GM12878 (cell line): Measurements from ENCODE around the gene TRAPPC3L. TPM values are rescaled to one million over a fixed set of nuclear protein-coding genes. Genes with fewer than 3 reads are reported as not detected.

Experiments used
- ATAC-seq: fragments of 200-7000 bp; cut with Tn5 transposase; 3 replicates; pipeline ENCODE4 v1.9.1; 2020; ENCODE audit warnings: mild to moderate bottlenecking, moderate library complexity
- BruUV-seq: library from RNA; stranded (reverse); fragments of 400-500 nt; replicated peaks from 2 replicates; lab custom pipeline; 2021; lab: Mats Ljungman, UMichigan
- CTCF ChIA-PET: fragments of 300-600 bp; sonication (Branson Sonifier 250); formaldehyde crosslinking; extraction: SDS; loops from one replicate; lab custom pipeline; 2021; ENCODE audit warnings: inconsistent platforms; lab: Yijun Ruan, JAX
- POLR2A ChIA-PET: fragments of 350-600 bp; formaldehyde crosslinking; extraction: SDS; loops from one replicate; lab custom pipeline; 2021; ENCODE audit warnings: inconsistent platforms; lab: Charles Lee
- RAD21 ChIA-PET: fragments of 300-600 bp; sonication (Branson Sonifier 250); formaldehyde crosslinking; loops from one replicate; lab custom pipeline; 2023; ENCODE audit warnings: antibody characterized with exemption; ENCODE audit not compliant: unreplicated experiment; lab: Charles Lee
- SMC1A ChIA-PET: fragments of 300-600 bp; sonication (Branson Sonifier 250); formaldehyde crosslinking; loops from one replicate; lab custom pipeline; 2023; ENCODE audit not compliant: unreplicated experiment, uncharacterized antibody; lab: Charles Lee
- DNase-seq: peaks from one replicate; pipeline ENCODE4 v3.0.0-alpha.2; 2011; ENCODE audit warnings: low read depth, low spot score
- FAIRE-seq: peaks from 3 replicates; lab custom pipeline; 2011; peaks lifted over from hg19 to GRCh38; lab: Jason Lieb, UNC
- H2AFZ ChIP-seq: 2 replicates; pipeline ENCODE4 v1.6.0; 2011; ENCODE audit warnings: low read depth, low read length, control low read depth; ENCODE audit not compliant: control insufficient read depth
- H3K27ac ChIP-seq: 2 replicates; pipeline ENCODE4 v1.5.1; 2011; ENCODE audit warnings: control low read depth; ENCODE audit not compliant: control insufficient read depth, insufficient read depth
- H3K27me3 ChIP-seq, 2 experiments: replicated peaks in 1 of 2; 2 replicates each; pipeline versions ENCODE4 v1.6.0 to v1.6.1; 2011; ENCODE audit warnings: low read length in 1 of 2; ENCODE audit not compliant: control insufficient read depth in 2 of 2, insufficient read depth in 2 of 2
- H3K36me3 ChIP-seq, 2 experiments: 2 replicates each; pipeline ENCODE4 v1.5.1; 2011; ENCODE audit warnings: low read length in 1 of 2; ENCODE audit not compliant: control insufficient read depth in 2 of 2, insufficient read depth in 2 of 2
- H3K4me1 ChIP-seq: 2 replicates; pipeline ENCODE4 v1.6.1; 2011; ENCODE audit warnings: mild to moderate bottlenecking, low read length, moderate library complexity, mixed read lengths; ENCODE audit not compliant: control insufficient read depth, insufficient read depth
- H3K4me2 ChIP-seq: 2 replicates; pipeline ENCODE4 v1.6.0; 2011; ENCODE audit warnings: control low read depth; ENCODE audit not compliant: control insufficient read depth, insufficient read depth
- H3K4me3 ChIP-seq: fragments of 200-600 bp; sonication (generic); 2 replicates; pipeline ENCODE4 v1.5.1; 2016
- H3K79me2 ChIP-seq: 2 replicates; pipeline ENCODE4 v1.6.0; 2011; ENCODE audit warnings: low read length; ENCODE audit not compliant: control insufficient read depth, insufficient read depth
- H3K9ac ChIP-seq: 2 replicates; pipeline ENCODE4 v1.8.0; 2011; ENCODE audit warnings: low read length, control low read depth, mixed read lengths; ENCODE audit not compliant: control insufficient read depth, insufficient read depth
- H3K9me3 ChIP-seq: replicated peaks from 3 replicates; pipeline ENCODE4 v1.5.1; 2011; ENCODE audit warnings: mild to moderate bottlenecking, low read length; ENCODE audit not compliant: control insufficient read depth, insufficient read depth
- H4K20me1 ChIP-seq: 2 replicates; pipeline ENCODE4 v1.6.0; 2011; ENCODE audit not compliant: control insufficient read depth, insufficient read depth
- FOS ChIP-seq: IDR thresholded peaks from 3 replicates; pipeline ENCODE4 v1.6.1; 2011; ENCODE audit warnings: borderline replicate concordance; ENCODE audit not compliant: insufficient read length; ENCODE audit errors: extremely low read depth
- YBX1 ChIP-seq: fragments of 450-650 bp; IDR thresholded peaks from 2 replicates; pipeline ENCODE4 v1.6.1; 2016; ENCODE audit warnings: antibody characterized with exemption
- WGBS: methylation state at CpG from one replicate; pipeline ENCODE4 v1.1.6; 2016; ENCODE audit warnings: low lambda C conversion rate; ENCODE audit not compliant: insufficient replicate concordance, insufficient coverage; ENCODE audit errors: missing lambda C conversion rate; 5-methylcytosine and 5-hydroxymethylcytosine counted together
- in situ Hi-C: fragments of 300-500 bp; cut with MboI; formaldehyde crosslinking; loops from 9 replicates; pipeline ENCODE4 v1.14.3; 2018; ENCODE audit warnings: mixed read lengths
- intact Hi-C: fragments of 100-400 bp; cut with micrococcal nuclease; formaldehyde crosslinking; loops from one replicate; pipeline ENCODE4 v1.14.2; 2022; ENCODE audit not compliant: unreplicated experiment
- polyA plus RNA-seq, 11 experiments: library from polyadenylated mRNA; depleted of rRNA in 4 of 11; unstranded in 6 of 11; stranded (reverse) in 5 of 11; fragments of >200 nt; fragmentation: Nextera tagmentation in 4 of 11; fragmentation: Illumina TruSeq in 1 of 11; extraction: Ambion mirVana in 4 of 11; extraction: Trizol in 1 of 11; gene quantifications; 1 replicate in 1 of 11; 2 replicates in 10 of 11; pipeline versions ENCODE4 v1.2.1 to v1.2.3, GENCODE V29; 2011 to 2016; ENCODE audit warnings: inconsistent platforms in 2 of 11, missing spikeins in 2 of 11, low read depth in 1 of 11
- total RNA-seq, 4 experiments: library from RNA; depleted of rRNA in 3 of 4; stranded (reverse); fragments of >200 nt in 3 of 4; fragmentation: Illumina TruSeq in 1 of 4; extraction: Trizol in 1 of 4; gene quantifications; 2 replicates each; pipeline versions ENCODE4 v1.2.1 to v1.2.3, GENCODE V29; 2013 to 2021
- TF ChIP-seq, protein P1 (sequence below): IDR thresholded peaks from 2 replicates; pipeline ENCODE4 v1.6.1; 2012; ENCODE audit warnings: low read length, inconsistent platforms
- TF ChIP-seq, protein P2 (sequence below): IDR thresholded peaks from 2 replicates; pipeline ENCODE4 v1.6.1; 2011; ENCODE audit warnings: borderline replicate concordance, low read depth, mild to moderate bottlenecking, moderate library complexity, low read length; ENCODE audit not compliant: insufficient read depth, poor library complexity, severe bottlenecking

TRAPPC3L gene
- total and polyA plus RNA-seq, 10 of the 15 experiments (the other 5 are each of a cell fraction or from before 2014, with no cell fraction given): not detected

DNA sequence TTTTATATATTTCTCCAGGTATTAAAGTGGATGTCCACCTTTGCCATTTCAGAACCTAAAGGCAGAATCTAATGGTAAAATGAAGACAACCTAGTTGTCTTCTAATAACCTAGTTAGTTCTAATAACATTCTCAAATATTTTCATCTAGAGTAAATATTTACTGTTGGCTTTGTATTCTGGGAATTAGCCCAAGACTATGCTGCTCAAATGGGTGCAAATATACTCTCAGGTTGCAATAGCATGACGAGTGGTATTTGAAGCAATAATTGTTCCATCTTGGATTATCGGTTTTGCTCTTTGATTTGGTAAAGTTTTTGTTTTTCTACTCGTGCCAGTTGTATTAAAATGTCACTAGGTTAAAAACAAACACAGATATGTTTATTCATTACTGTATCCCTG lies 49.8 kb upstream of the TRAPPC3L start (continued):
- TF ChIP-seq, protein P1, sequence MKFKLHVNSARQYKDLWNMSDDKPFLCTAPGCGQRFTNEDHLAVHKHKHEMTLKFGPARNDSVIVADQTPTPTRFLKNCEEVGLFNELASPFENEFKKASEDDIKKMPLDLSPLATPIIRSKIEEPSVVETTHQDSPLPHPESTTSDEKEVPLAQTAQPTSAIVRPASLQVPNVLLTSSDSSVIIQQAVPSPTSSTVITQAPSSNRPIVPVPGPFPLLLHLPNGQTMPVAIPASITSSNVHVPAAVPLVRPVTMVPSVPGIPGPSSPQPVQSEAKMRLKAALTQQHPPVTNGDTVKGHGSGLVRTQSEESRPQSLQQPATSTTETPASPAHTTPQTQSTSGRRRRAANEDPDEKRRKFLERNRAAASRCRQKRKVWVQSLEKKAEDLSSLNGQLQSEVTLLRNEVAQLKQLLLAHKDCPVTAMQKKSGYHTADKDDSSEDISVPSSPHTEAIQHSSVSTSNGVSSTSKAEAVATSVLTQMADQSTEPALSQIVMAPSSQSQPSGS: no peak

DNA sequence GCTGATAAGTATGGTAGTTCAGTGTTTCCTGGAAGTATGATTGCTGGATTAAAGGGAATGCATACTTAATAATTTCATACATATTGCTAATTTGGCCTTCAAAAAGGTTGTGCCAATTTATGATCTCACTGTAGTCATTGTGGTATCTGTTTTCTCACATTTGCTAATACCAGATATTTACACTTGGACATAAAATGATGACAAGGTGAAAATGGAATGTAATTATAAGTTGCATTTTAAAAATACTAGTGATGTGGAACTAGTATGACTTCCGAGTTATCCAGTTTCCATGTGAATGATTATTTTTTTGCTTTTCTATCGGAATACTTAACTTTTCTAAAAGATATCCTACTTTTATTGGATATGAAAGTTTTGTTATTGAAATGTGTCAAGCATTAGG lies 41.3 kb upstream of the TRAPPC3L start:
- Histone ChIP-seq H3K9ac (no peak overlapping the region), H3K4me3 (no peak overlapping the region), H3K79me2 (no peaks in the 10 kb centered on the region), H3K36me3 (peaks cover 0 to 13% of the 10 kb centered on the region in 2 experiments; a peak in 2 of 4 replicates), H3K4me1 (no peaks in the 10 kb centered on the region), H2AFZ (no peak overlapping the region), H3K27ac (no peak overlapping the region), H4K20me1 (no peaks in the 10 kb centered on the region), H3K27me3 (no peaks in the 10 kb centered on the region), H3K4me2 (no peak overlapping the region), H3K9me3 (no peaks in the 10 kb centered on the region)
- CTCF ChIA-PET: interaction anchor here (1.3 to 1.5 kb wide), 2 partner anchors 58 to 60 kb away, joined by 3 to 5 read pairs; no protein-coding TSS in a partner anchor
- no TSS peak for BruUV-seq
- in situ Hi-C loops (no loop called here), intact Hi-C loops (no loop called here)
- POLR2A ChIA-PET: no interaction called here
- RAD21 ChIA-PET: no interaction called here
- no peak for DNase-seq
- no peak for ATAC-seq
- FAIRE-seq: no peak
- no peak for TF ChIP-seq YBX1
- TF ChIP-seq, protein P2, sequence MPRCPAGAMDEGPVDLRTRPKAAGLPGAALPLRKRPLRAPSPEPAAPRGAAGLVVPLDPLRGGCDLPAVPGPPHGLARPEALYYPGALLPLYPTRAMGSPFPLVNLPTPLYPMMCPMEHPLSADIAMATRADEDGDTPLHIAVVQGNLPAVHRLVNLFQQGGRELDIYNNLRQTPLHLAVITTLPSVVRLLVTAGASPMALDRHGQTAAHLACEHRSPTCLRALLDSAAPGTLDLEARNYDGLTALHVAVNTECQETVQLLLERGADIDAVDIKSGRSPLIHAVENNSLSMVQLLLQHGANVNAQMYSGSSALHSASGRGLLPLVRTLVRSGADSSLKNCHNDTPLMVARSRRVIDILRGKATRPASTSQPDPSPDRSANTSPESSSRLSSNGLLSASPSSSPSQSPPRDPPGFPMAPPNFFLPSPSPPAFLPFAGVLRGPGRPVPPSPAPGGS: no peak
- no peak for TF ChIP-seq FOS
- whole genome bisulfite sequencing: 100% methylated on average over 2 of the region's 2 CpGs
- SMC1A ChIA-PET: no interaction called here
